Stimulated activated CD8-positive, alpha-beta memory T cell treated with anti-CD3 and anti-CD28 coated beads, Interleukin-12 subunit alpha, Interleukin-12 subunit beta, amount 100 ng/mL, for 24 hours (primary cell): ENCODE results near the gene RNF26.

Experiments
- DNase-seq: peaks from one replicate; pipeline ENCODE4 v3.0.0-alpha.2; 2020; ENCODE audit errors: extremely low read depth

Gene RNF26

GRCh38 chr11:119334174-119334930 lies at the start of gene RNF26:
Gene RNF26 (plus strand): TSS chr11:119334527. CDS start chr11:119335123, 596 bp downstream.
- peak; percentile 78 for DNase-seq

- no peak for DNase-seq
These were observed 48.9 kb upstream of the RNF26 start for GRCh38 chr11:119285431-119285830.

GRCh38 chr11:119288219-119288618 lies 46.1 kb upstream of the RNF26 start:
- DNase-seq, result no peak

GRCh38 chr11:119290894-119291497 lies 43.3 kb upstream of the RNF26 start:
- DNase-seq, result no peak

- DNase-seq, result no peak
These were observed 40.9 kb upstream of the RNF26 start for GRCh38 chr11:119293461-119293860.

- no peak for DNase-seq
These were observed 39.1 kb upstream of the RNF26 start for GRCh38 chr11:119295178-119295577.

- no peak for DNase-seq
These were observed 36.4 kb upstream of the RNF26 start for GRCh38 chr11:119297938-119298337.

- DNase-seq, result no peak
These were observed 35.6 kb upstream of the RNF26 start for GRCh38 chr11:119298726-119299125.

GRCh38 chr11:119299416-119299815 lies 34.9 kb upstream of the RNF26 start:
- DNase-seq, result no peak

- no peak for DNase-seq
These were observed 33.9 kb upstream of the RNF26 start for GRCh38 chr11:119300198-119300964.

- DNase-seq, result no peak
These were observed 31.1 kb upstream of the RNF26 start for GRCh38 chr11:119303227-119303718.

GRCh38 chr11:119305556-119306372 lies 28.6 kb upstream of the RNF26 start:
- DNase-seq, result no peak

GRCh38 chr11:119306373-119306890 lies 27.9 kb upstream of the RNF26 start:
- DNase-seq, result no peak

- DNase-seq, result no peak
These were observed 27.1 kb upstream of the RNF26 start for GRCh38 chr11:119307219-119307618.

- no peak for DNase-seq
These were observed 26.4 kb upstream of the RNF26 start for GRCh38 chr11:119307974-119308373.

- no peak for DNase-seq
These were observed 24.9 kb upstream of the RNF26 start for GRCh38 chr11:119309411-119309810.

- DNase-seq, result no peak
These were observed 24.2 kb upstream of the RNF26 start for GRCh38 chr11:119309953-119310681.

- no peak for DNase-seq
These were observed 23.7 kb upstream of the RNF26 start for GRCh38 chr11:119310682-119311052.

- DNase-seq, result no peak
These were observed 19.6 kb upstream of the RNF26 start for GRCh38 chr11:119314726-119315125.

- no peak for DNase-seq
These were observed 19.0 kb upstream of the RNF26 start for GRCh38 chr11:119315131-119316015.
